HepG2 (cell line): ENCODE measurements around the gene CEACAM16. TPM values are rescaled to one million over a fixed set of nuclear protein-coding genes. Genes with fewer than 3 reads are reported as not detected.

Source experiments
- ATAC-seq: fragments of 200-7000 bp; cut with Tn5 transposase; 3 replicates; pipeline ENCODE4 v1.9.1; 2020; ENCODE audit warnings: mild to moderate bottlenecking, moderate library complexity
- BruUV-seq: library from RNA; stranded (reverse); fragments of 400-500 nt; replicated peaks from 2 replicates; lab custom pipeline; 2021; lab: Mats Ljungman, UMichigan
- CTCF ChIA-PET: fragments of 300-600 bp; formaldehyde crosslinking; extraction: SDS; loops from one replicate; lab custom pipeline; 2021; ENCODE audit warnings: low total read pairs, inconsistent platforms, low intra/inter-chr PET ratio; lab: Yijun Ruan, JAX
- POLR2A ChIA-PET: fragments of 350-600 bp; sonication (Branson Sonifier 250); formaldehyde crosslinking; loops from one replicate; lab custom pipeline; 2020; ENCODE audit warnings: antibody characterized with exemption, inconsistent platforms; lab: Yijun Ruan, JAX
- DNase-seq: peaks from one replicate; pipeline ENCODE4 v3.0.0-alpha.2; 2015; ENCODE audit warnings: low spot score
- FAIRE-seq: peaks from 3 replicates; lab custom pipeline; 2011; peaks lifted over from hg19 to GRCh38; lab: Jason Lieb, UNC
- H2AFZ ChIP-seq: one replicate; pipeline ENCODE4 v1.6.1; 2011; ENCODE audit warnings: low read length, inconsistent platforms
- H3K27ac ChIP-seq: fragments of 300-600 bp; 3 replicates; pipeline ENCODE4 v1.8.0; 2011; ENCODE audit warnings: mixed run types, mild to moderate bottlenecking, mixed read lengths, low read length, inconsistent platforms; ENCODE audit not compliant: insufficient read depth; ENCODE audit errors: extremely low read length
- H3K27me3 ChIP-seq, 2 experiments: fragments of 200-600 bp in 1 of 2; 2 replicates in 1 of 2; 3 replicates in 1 of 2; pipeline versions ENCODE4 v1.6.0 to v1.8.0; 2011; ENCODE audit warnings: low read length in 2 of 2, mild to moderate bottlenecking in 2 of 2, moderate library complexity in 2 of 2, inconsistent platforms in 1 of 2; ENCODE audit not compliant: insufficient read depth in 2 of 2, control insufficient read depth in 1 of 2
- H3K36me3 ChIP-seq, 2 experiments: fragments of 200-600 bp in 1 of 2; replicated peaks in 1 of 2; 2 replicates in 1 of 2; 3 replicates in 1 of 2; pipeline versions ENCODE4 v1.5.1 to v1.8.0; 2011; ENCODE audit warnings: low read length in 2 of 2, inconsistent platforms in 1 of 2; ENCODE audit not compliant: insufficient read depth in 2 of 2, control insufficient read depth in 1 of 2
- H3K4me1 ChIP-seq: 2 replicates; pipeline ENCODE4 v1.5.1; 2012; ENCODE audit warnings: low read length, inconsistent platforms; ENCODE audit not compliant: insufficient read depth
- H3K4me2 ChIP-seq: 2 replicates; pipeline ENCODE4 v1.6.0; 2011; ENCODE audit warnings: low read depth, low read length, inconsistent platforms
- H3K4me3 ChIP-seq, 3 experiments: fragments of 200-600 bp in 1 of 3; sonication (generic), shearing (Covaris generic) in 1 of 3; replicated peaks in 1 of 3; 2 replicates each; pipeline ENCODE4 v1.5.1; 2011 to 2016; ENCODE audit warnings: low read length in 3 of 3, inconsistent platforms in 2 of 3, low read depth in 2 of 3, mild to moderate bottlenecking in 2 of 3, control low read depth in 1 of 3, mixed read lengths in 1 of 3; ENCODE audit not compliant: insufficient read depth in 1 of 3
- H3K79me2 ChIP-seq: one replicate; pipeline ENCODE4 v1.6.1; 2011; ENCODE audit warnings: low read length, inconsistent platforms; ENCODE audit not compliant: insufficient read depth
- H3K9ac ChIP-seq: 2 replicates; pipeline ENCODE4 v1.6.0; 2011; ENCODE audit warnings: mild to moderate bottlenecking, low read depth, low read length, inconsistent platforms; ENCODE audit not compliant: insufficient read depth
- H3K9me3 ChIP-seq: 2 replicates; pipeline ENCODE4 v1.5.1; 2012; ENCODE audit warnings: mild to moderate bottlenecking, low read length
- H4K20me1 ChIP-seq: 2 replicates; pipeline ENCODE4 v1.6.0; 2011; ENCODE audit warnings: inconsistent platforms, mild to moderate bottlenecking, low read length, moderate library complexity; ENCODE audit not compliant: insufficient read depth
- BHLHE40 ChIP-seq: IDR thresholded peaks from 2 replicates; pipeline ENCODE4 v1.6.1; 2011; ENCODE audit warnings: low read length, improper control_type of control experiment
- BORCS8-MEF2B ChIP-seq: sonication (generic); formaldehyde crosslinking; IDR thresholded peaks from 2 replicates; pipeline ENCODE4 v1.8.0; 2022; ENCODE audit warnings: mild to moderate bottlenecking, missing genetic modification reagents
- CCAR2 ChIP-seq: fragments of 200-400 bp; formaldehyde crosslinking; optimal IDR thresholded peaks from 2 replicates; pipeline ENCODE3; 2018; ENCODE audit warnings: low read depth, mild to moderate bottlenecking, low read length, moderate library complexity
- CEBPZ ChIP-seq: IDR thresholded peaks from 2 replicates; pipeline ENCODE4 v1.6.1; 2012; ENCODE audit warnings: low read length, improper control_type of control experiment
- CREB3 ChIP-seq: sonication (generic); formaldehyde crosslinking; IDR thresholded peaks from 2 replicates; pipeline ENCODE4 v1.5.0; 2020; ENCODE audit warnings: missing genetic modification reagents
- ESRRA ChIP-seq: sonication (generic); formaldehyde crosslinking; IDR thresholded peaks from 2 replicates; pipeline ENCODE4 v1.5.1; 2020; ENCODE audit warnings: mild to moderate bottlenecking, low read depth, missing genetic modification reagents
- FOXC1 ChIP-seq: sonication (generic); formaldehyde crosslinking; IDR thresholded peaks from 2 replicates; pipeline ENCODE4 v1.8.0; 2022; ENCODE audit warnings: mild to moderate bottlenecking, missing genetic modification reagents, borderline replicate concordance
- HDAC1 ChIP-seq: sonication (generic); formaldehyde crosslinking; IDR thresholded peaks from 2 replicates; pipeline ENCODE4 v1.5.1; 2020; ENCODE audit warnings: mild to moderate bottlenecking, missing genetic modification reagents
- KAT8 ChIP-seq: IDR thresholded peaks from 2 replicates; pipeline ENCODE4 v1.6.1; 2016; ENCODE audit warnings: missing genetic modification reagents, missing compliant biosample characterization
- MEF2D ChIP-seq: sonication (generic); formaldehyde crosslinking; IDR thresholded peaks from 2 replicates; pipeline ENCODE4 v1.5.1; 2020; ENCODE audit warnings: mild to moderate bottlenecking, missing genetic modification reagents
- PHF20 ChIP-seq: sonication (generic); formaldehyde crosslinking; IDR thresholded peaks from 2 replicates; pipeline ENCODE4 v1.5.0; 2020; ENCODE audit warnings: mild to moderate bottlenecking, missing genetic modification reagents
- SALL2 ChIP-seq: sonication (generic); formaldehyde crosslinking; IDR thresholded peaks from 2 replicates; pipeline ENCODE4 v1.8.1; 2023; ENCODE audit warnings: mild to moderate bottlenecking, missing genetic modification reagents, inconsistent platforms
- SMAD1 ChIP-seq: sonication (generic); formaldehyde crosslinking; IDR thresholded peaks from 2 replicates; pipeline ENCODE4 v1.4.0; 2020; ENCODE audit warnings: missing genetic modification reagents, low read depth, mild to moderate bottlenecking, borderline replicate concordance
- SYNCRIP ChIP-seq: fragments of 200-400 bp; formaldehyde crosslinking; IDR thresholded peaks from 2 replicates; pipeline ENCODE4 v1.6.1; 2018; ENCODE audit warnings: mild to moderate bottlenecking, low read depth, low read length; ENCODE audit not compliant: insufficient read depth
- TAF1 ChIP-seq: sonication (generic); formaldehyde crosslinking; IDR thresholded peaks from 2 replicates; pipeline ENCODE4 v1.4.0; 2020; ENCODE audit warnings: missing genetic modification reagents
- ZBTB42 ChIP-seq: sonication (generic); formaldehyde crosslinking; IDR thresholded peaks from 2 replicates; pipeline ENCODE4 v1.5.0; 2020; ENCODE audit warnings: mild to moderate bottlenecking, missing genetic modification reagents
- ZIK1 ChIP-seq: sonication (generic); formaldehyde crosslinking; IDR thresholded peaks from 2 replicates; pipeline ENCODE4 v1.5.0; 2020; ENCODE audit warnings: mild to moderate bottlenecking, low read depth, missing genetic modification reagents, borderline replicate concordance
- ZNF207 ChIP-seq: fragments of 450-650 bp; IDR thresholded peaks from 2 replicates; pipeline ENCODE4 v1.6.1; 2016; ENCODE audit warnings: antibody characterized with exemption, borderline replicate concordance
- ZNF33B ChIP-seq: sonication (generic); formaldehyde crosslinking; IDR thresholded peaks from 2 replicates; pipeline ENCODE4 v1.5.1; 2020; ENCODE audit warnings: mild to moderate bottlenecking, missing genetic modification reagents
- ZNF720 ChIP-seq: sonication (generic); formaldehyde crosslinking; IDR thresholded peaks from 2 replicates; pipeline ENCODE4 v1.4.0; 2020; ENCODE audit warnings: missing genetic modification reagents
- ZNF775 ChIP-seq: sonication (generic); formaldehyde crosslinking; IDR thresholded peaks from 2 replicates; pipeline ENCODE4 v1.4.0; 2020; ENCODE audit warnings: missing genetic modification reagents, mild to moderate bottlenecking, moderate library complexity, borderline replicate concordance
- WGBS: methylation state at CpG from one replicate; pipeline ENCODE4 v1.1.6; 2017; ENCODE audit warnings: low lambda C conversion rate; 5-methylcytosine and 5-hydroxymethylcytosine counted together
- in situ Hi-C: cut with HindIII; loops from 2 replicates; pipeline ENCODE4 v1.10.0; 2017; ENCODE audit warnings: low pct_unique_long_range_greater_than_20kb; ENCODE audit not compliant: extremely low pct_ligation_motif_present
- intact Hi-C: fragments of 100-400 bp; cut with micrococcal nuclease; formaldehyde crosslinking; loops from one replicate; pipeline ENCODE4 v1.10.0; 2022; ENCODE audit not compliant: unreplicated experiment
- polyA plus RNA-seq, 8 experiments: library from polyadenylated mRNA; depleted of rRNA in 3 of 8; stranded (reverse) in 7 of 8; unstranded in 1 of 8; fragments of >200 nt; fragmentation: Illumina TruSeq in 4 of 8; extraction: Trizol in 4 of 8; gene quantifications; 2 replicates each; pipeline versions ENCODE4 v1.2.1 to v1.2.3, GENCODE V29; 2011 to 2016; ENCODE audit warnings: low read depth in 4 of 8, missing spikeins in 1 of 8, mixed read lengths in 1 of 8; ENCODE audit not compliant: insufficient read depth in 1 of 8
- total RNA-seq, 5 experiments: library from RNA; depleted of rRNA; stranded (reverse); fragments of >200 nt; fragmentation: Illumina TruSeq; extraction: Trizol; gene quantifications; 2 replicates each; pipeline ENCODE4 v1.2.3, GENCODE V29; 2016; ENCODE audit warnings: low read depth in 1 of 5

The CEACAM16 gene
- total and polyA plus RNA-seq, 2 of the 13 experiments (the other 11 are each of a cell fraction or from before 2014, with no cell fraction given): not detected

DNA sequence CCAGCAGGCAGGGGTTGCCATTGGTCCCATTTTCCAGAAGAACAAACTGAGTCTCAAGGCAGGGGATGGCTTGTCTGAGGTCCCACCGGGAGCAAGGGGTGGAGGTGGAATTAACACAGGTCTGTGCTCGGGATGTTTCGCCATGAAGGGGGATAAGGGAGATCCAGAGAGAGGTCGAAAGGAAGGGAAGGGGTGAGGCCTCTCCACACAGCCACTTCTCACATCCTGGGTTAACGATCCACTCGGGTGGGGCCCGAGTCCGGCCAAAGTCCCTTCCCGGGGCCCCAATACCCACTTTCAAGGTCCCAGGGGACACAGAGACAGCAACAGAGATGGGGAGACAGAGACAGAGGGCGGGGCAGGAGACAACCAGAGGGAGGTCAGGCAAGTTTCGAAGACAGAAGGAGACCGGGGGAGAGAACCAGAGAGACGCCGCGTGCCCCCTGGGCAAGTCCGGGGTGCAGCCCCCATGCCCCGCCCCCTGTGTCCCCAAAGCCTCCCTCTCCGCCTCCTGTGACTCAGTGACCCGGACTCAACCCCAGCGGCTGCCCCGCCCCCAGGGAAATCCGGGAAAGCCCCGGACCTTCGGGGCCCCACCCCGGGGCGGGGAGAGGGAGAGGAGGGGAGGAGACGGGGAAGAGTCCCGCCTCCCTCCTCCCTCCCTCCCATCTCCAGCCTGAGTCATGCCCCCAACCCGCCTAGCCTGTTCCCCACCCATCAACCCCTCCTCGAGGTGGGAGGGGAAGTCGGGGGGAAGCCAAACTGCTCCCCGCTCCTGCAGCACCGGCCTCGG lies 48.2 kb downstream of the CEACAM16 start:
- Histone ChIP-seq H4K20me1 (no peaks in the 10 kb centered on the region), H3K27ac (peak overlapping the region; percentile 95), H3K36me3 (no peaks in the 10 kb centered on the region; a peak in 2 of 5 replicates), H2AFZ (no peak overlapping the region), H3K4me2 (peak overlapping the region; percentile 87), H3K27me3 (no peaks in the 10 kb centered on the region; a peak in 1 of 5 replicates), H3K9me3 (no peaks in the 10 kb centered on the region), H3K4me3 (peak overlapping the region; percentile 71 to 97 (median 79)), H3K79me2 (peaks cover 16% of the 10 kb centered on the region), H3K4me1 (peaks cover 82% of the 10 kb centered on the region), H3K9ac (peak overlapping the region; percentile 89; the same call in 1 of the 2 replicates)
- peak; percentile 85 for FAIRE-seq
- CTCF ChIA-PET: no interaction called here
- POLR2A ChIA-PET: interaction anchor here (1.0 kb wide), 1 partner anchor 29 kb away, joined by 5 read pairs; no protein-coding TSS in a partner anchor
- intact Hi-C loops: no loop called here
- peak; percentile 75 for ATAC-seq
- TSS peak; percentile 75 for BruUV-seq
- in situ Hi-C loops: no loop called here
- WGBS: 1% methylated on average over 19 of the region's 34 CpGs
- peak; percentile 80 for DNase-seq
- TF ChIP-seq PHF20 (CRISPR knock-in tag): no peak
- no peak for TF ChIP-seq ZIK1 (CRISPR knock-in tag)
- peak; percentile 95 for TF ChIP-seq ESRRA (CRISPR knock-in tag)
- TF ChIP-seq CCAR2: no peak
- no peak for TF ChIP-seq ZNF720 (CRISPR knock-in tag)
- TF ChIP-seq ZBTB42 (CRISPR knock-in tag): no peak
- TF ChIP-seq TAF1 (CRISPR knock-in tag): peak; percentile 36; the same call in 1 of the 2 replicates
- TF ChIP-seq MEF2D (CRISPR knock-in tag): no peak
- no peak for TF ChIP-seq KAT8 (CRISPR knock-in tag)
- no peak for TF ChIP-seq SMAD1
- no peak for TF ChIP-seq ZNF775
- TF ChIP-seq FOXC1: no peak; the same call in 1 of the 2 replicates
- no peak for TF ChIP-seq CEBPZ
- TF ChIP-seq ZNF33B (CRISPR knock-in tag): no peak
- no peak for TF ChIP-seq CREB3 (CRISPR knock-in tag)
- peak; percentile 26; the same call in 1 of the 2 replicates for TF ChIP-seq BORCS8-MEF2B (CRISPR knock-in tag)
- TF ChIP-seq ZNF207: no peak
- 0 out of 2 replicates have a peak, but pooled peaks have one; percentile 25 for TF ChIP-seq SALL2
- no peak for TF ChIP-seq SYNCRIP
- no peak for TF ChIP-seq BHLHE40
- peak; percentile 31; the same call in 1 of the 2 replicates for TF ChIP-seq HDAC1 (CRISPR knock-in tag)
